Keratinocyte (primary cell): ENCODE results near the gene ATP9B. TPM values are rescaled to one million over a fixed set of nuclear protein-coding genes. Genes with fewer than 3 reads are reported as not detected.

Experiments used
- DNase-seq: peaks from one replicate; pipeline ENCODE4 v3.0.0-alpha.2; 2011; ENCODE audit warnings: low read depth, missing footprints, low spot score
- FAIRE-seq: peaks from 2 replicates; lab custom pipeline; 2011; peaks lifted over from hg19 to GRCh38; lab: Jason Lieb, UNC
- H2AFZ ChIP-seq: 2 replicates; pipeline ENCODE4 v1.6.0; 2012; ENCODE audit warnings: low read length, control low read depth, inconsistent platforms; ENCODE audit not compliant: control insufficient read depth
- H3K27ac ChIP-seq: 2 replicates; pipeline ENCODE4 v1.5.1; 2011; ENCODE audit warnings: low read length; ENCODE audit not compliant: control insufficient read depth, insufficient read depth
- H3K27me3 ChIP-seq: 3 replicates; pipeline ENCODE4 v1.6.0; 2011; ENCODE audit warnings: low read length; ENCODE audit not compliant: control insufficient read depth, insufficient read depth; ENCODE audit errors: extremely low read depth
- H3K36me3 ChIP-seq, 2 experiments: 2 replicates in 1 of 2; 3 replicates in 1 of 2; pipeline ENCODE4 v1.5.1; 2011; ENCODE audit warnings: low read length in 2 of 2, mild to moderate bottlenecking in 1 of 2; ENCODE audit not compliant: control insufficient read depth in 2 of 2, insufficient read depth in 2 of 2; ENCODE audit errors: extremely low read depth in 1 of 2
- H3K4me1 ChIP-seq: 3 replicates; pipeline ENCODE4 v1.5.1; 2011; ENCODE audit warnings: low read length; ENCODE audit not compliant: control insufficient read depth, insufficient read depth; ENCODE audit errors: extremely low read depth
- H3K4me2 ChIP-seq: 3 replicates; pipeline ENCODE4 v1.6.0; 2011; ENCODE audit warnings: low read depth, low read length; ENCODE audit not compliant: control insufficient read depth, insufficient read depth; ENCODE audit errors: extremely low read depth
- H3K4me3 ChIP-seq, 3 experiments: fragments of 200-600 bp in 1 of 3; sonication (generic) in 1 of 3; 2 replicates in 2 of 3; 3 replicates in 1 of 3; pipeline ENCODE4 v1.5.1; 2011 to 2016; ENCODE audit warnings: low read length in 3 of 3, mild to moderate bottlenecking in 3 of 3, control low read depth in 2 of 3, inconsistent platforms in 1 of 3, low read depth in 1 of 3, mixed read lengths in 1 of 3, mixed run types in 1 of 3, moderate library complexity in 1 of 3; ENCODE audit not compliant: control insufficient read depth in 2 of 3, insufficient read depth in 2 of 3; ENCODE audit errors: extremely low read depth in 1 of 3
- H3K79me2 ChIP-seq: 2 replicates; pipeline ENCODE4 v1.6.0; 2012; ENCODE audit warnings: low read length; ENCODE audit not compliant: control insufficient read depth, insufficient read depth
- H3K9ac ChIP-seq: 3 replicates; pipeline ENCODE4 v1.6.0; 2011; ENCODE audit warnings: low read length; ENCODE audit not compliant: control insufficient read depth, insufficient read depth; ENCODE audit errors: extremely low read depth
- H3K9me1 ChIP-seq: 3 replicates; pipeline ENCODE4 v1.6.0; 2011; ENCODE audit warnings: low read length; ENCODE audit not compliant: control insufficient read depth, insufficient read depth; ENCODE audit errors: extremely low read depth
- H3K9me3 ChIP-seq: 2 replicates; pipeline ENCODE4 v1.5.1; 2012; ENCODE audit warnings: low read depth, low read length; ENCODE audit not compliant: control insufficient read depth
- H4K20me1 ChIP-seq: 3 replicates; pipeline ENCODE4 v1.6.0; 2011; ENCODE audit warnings: low read length; ENCODE audit not compliant: control insufficient read depth, insufficient read depth; ENCODE audit errors: extremely low read depth
- CTCF ChIP-seq, 3 experiments: IDR thresholded peaks in 1 of 3; conservative IDR thresholded peaks in 1 of 3; optimal IDR thresholded peaks in 1 of 3; 2 replicates in 2 of 3; 3 replicates in 1 of 3; pipeline versions ENCODE3 to v1.5.1; 2011; ENCODE audit warnings: low read length in 3 of 3, mild to moderate bottlenecking in 3 of 3, moderate library complexity in 2 of 3, control low read depth in 1 of 3, inconsistent platforms in 1 of 3; ENCODE audit not compliant: insufficient read depth in 2 of 3; ENCODE audit errors: extremely low read depth in 1 of 3
- EZH2 ChIP-seq: IDR thresholded peaks from one replicate; pipeline ENCODE4 v1.6.1; 2012; ENCODE audit warnings: inconsistent platforms, mild to moderate bottlenecking, low read length, moderate library complexity
- dilution Hi-C: fragments of 300-500 bp; cut with MboI; formaldehyde crosslinking; loops from one replicate; pipeline ENCODE4 v1.7.0; 2020; ENCODE audit warnings: low sequenced_read_pairs; ENCODE audit not compliant: extremely low pct_ligation_motif_present
- polyA plus RNA-seq, 5 experiments: library from polyadenylated mRNA; depleted of rRNA in 3 of 5; stranded (reverse) in 3 of 5; stranded (forward) in 1 of 5; unstranded in 1 of 5; fragments of >200 nt; gene quantifications; 1 replicate in 1 of 5; 2 replicates in 3 of 5; 3 replicates in 1 of 5; pipeline versions ENCODE4 v1.2.1 to v1.2.3, GENCODE V29; 2011 to 2012; ENCODE audit warnings: missing spikeins in 2 of 5, low read depth in 1 of 5, low replicate concordance in 1 of 5

ATP9B gene
- polyA plus RNA-seq, 1 donor (not counting 4 experiments of a cell fraction or from before 2014, with no cell fraction given) = 16.1 TPM

GRCh38 chr18:79355433-79356335 lies 286.5 kb downstream of the ATP9B start:
- dilution Hi-C loops = no loop called here
- H3K4me2 ChIP-seq = no peak overlapping the region
- no peak overlapping the region for H3K9ac ChIP-seq
- no peak overlapping the region for H3K4me3 ChIP-seq
- no peaks in the 10 kb centered on the region for H3K9me3 ChIP-seq
- no peaks in the 10 kb centered on the region for H4K20me1 ChIP-seq
- no peak overlapping the region for H3K27ac ChIP-seq
- FAIRE-seq (no peak), DNase-seq (no peak)
- no peak overlapping the region for H2AFZ ChIP-seq
- peaks cover 0 to 4% of the 10 kb centered on the region in 2 experiments for H3K36me3 ChIP-seq
- no peaks in the 10 kb centered on the region for H3K27me3 ChIP-seq
- TF ChIP-seq EZH2 = no peak
- TF ChIP-seq CTCF (optimal IDR thresholded peaks at IDR 0.05 in 1 of 3, IDR thresholded peaks at IDR 0.05 in 1 of 3, conservative IDR thresholded peaks at IDR 0.05 in 1 of 3; ENCODE audit: extremely low read depth in 1 of 3, insufficient read depth in 2 of 3, low read length in 3 of 3) = no peak
- H3K9me1 ChIP-seq = no peaks in the 10 kb centered on the region
- no peaks in the 10 kb centered on the region for H3K79me2 ChIP-seq
- H3K4me1 ChIP-seq = no peaks in the 10 kb centered on the region

GRCh38 chr18:79356435-79356834 lies 287.2 kb downstream of the ATP9B start:
- Histone ChIP-seq H3K27ac (no peak overlapping the region), H3K9me3 (no peaks in the 10 kb centered on the region), H3K4me1 (no peaks in the 10 kb centered on the region), H2AFZ (no peak overlapping the region), H3K27me3 (no peaks in the 10 kb centered on the region), H3K4me2 (no peak overlapping the region), H3K4me3 (no peak overlapping the region), H3K9ac (no peak overlapping the region), H3K9me1 (no peaks in the 10 kb centered on the region), H3K79me2 (no peaks in the 10 kb centered on the region), H4K20me1 (no peaks in the 10 kb centered on the region), H3K36me3 (peaks cover 0 to 6% of the 10 kb centered on the region in 2 experiments)
- DNase-seq (no peak), FAIRE-seq (no peak)
- dilution Hi-C loops = no loop called here
- TF ChIP-seq CTCF (optimal IDR thresholded peaks at IDR 0.05 in 1 of 3, IDR thresholded peaks at IDR 0.05 in 1 of 3, conservative IDR thresholded peaks at IDR 0.05 in 1 of 3; ENCODE audit: extremely low read depth in 1 of 3, insufficient read depth in 2 of 3, low read length in 3 of 3) = no peak
- TF ChIP-seq EZH2 = no peak
